ENCODE data around the gene KLHL6. TPM values are rescaled to one million over a fixed set of nuclear protein-coding genes. Genes with fewer than 3 reads are reported as not detected.

KLHL6 gene
- total RNA-seq, 1 donor from 2014 or later, result not detected

- TF ChIP-seq, protein P1, sequence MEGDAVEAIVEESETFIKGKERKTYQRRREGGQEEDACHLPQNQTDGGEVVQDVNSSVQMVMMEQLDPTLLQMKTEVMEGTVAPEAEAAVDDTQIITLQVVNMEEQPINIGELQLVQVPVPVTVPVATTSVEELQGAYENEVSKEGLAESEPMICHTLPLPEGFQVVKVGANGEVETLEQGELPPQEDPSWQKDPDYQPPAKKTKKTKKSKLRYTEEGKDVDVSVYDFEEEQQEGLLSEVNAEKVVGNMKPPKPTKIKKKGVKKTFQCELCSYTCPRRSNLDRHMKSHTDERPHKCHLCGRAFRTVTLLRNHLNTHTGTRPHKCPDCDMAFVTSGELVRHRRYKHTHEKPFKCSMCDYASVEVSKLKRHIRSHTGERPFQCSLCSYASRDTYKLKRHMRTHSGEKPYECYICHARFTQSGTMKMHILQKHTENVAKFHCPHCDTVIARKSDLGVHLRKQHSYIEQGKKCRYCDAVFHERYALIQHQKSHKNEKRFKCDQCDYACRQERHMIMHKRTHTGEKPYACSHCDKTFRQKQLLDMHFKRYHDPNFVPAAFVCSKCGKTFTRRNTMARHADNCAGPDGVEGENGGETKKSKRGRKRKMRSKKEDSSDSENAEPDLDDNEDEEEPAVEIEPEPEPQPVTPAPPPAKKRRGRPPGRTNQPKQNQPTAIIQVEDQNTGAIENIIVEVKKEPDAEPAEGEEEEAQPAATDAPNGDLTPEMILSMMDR (IDR thresholded peaks at IDR 0.05; ENCODE audit: insufficient read depth, low read length, poor library complexity, severe bottlenecking), result no peak
- DNase-seq (ENCODE audit: low read depth), result no peak
- Histone ChIP-seq H3K4me3 (ENCODE audit: low read depth, low read length) (no peak overlapping the region), H3K27me3 (ENCODE audit: control insufficient read depth, insufficient read depth, low read length) (peaks cover 2% of the 10 kb centered on the region), H3K36me3 (ENCODE audit: control insufficient read depth, insufficient read depth, low read length) (no peaks in the 10 kb centered on the region)
Measured at GRCh38 chr3:183508821-183509220, 46.7 kb downstream of the KLHL6 start.

GRCh38 chr3:183507551-183507950 is 48.0 kb downstream of the KLHL6 start:
- no peak for DNase-seq (ENCODE audit: low read depth)
- H3K36me3 ChIP-seq (ENCODE audit: control insufficient read depth, insufficient read depth, low read length), result no peaks in the 10 kb centered on the region
- H3K4me3 ChIP-seq (ENCODE audit: low read depth, low read length), result no peak overlapping the region
- TF ChIP-seq, protein P1 (IDR thresholded peaks at IDR 0.05; ENCODE audit: insufficient read depth, low read length, poor library complexity, severe bottlenecking), result no peak
- H3K27me3 ChIP-seq (ENCODE audit: control insufficient read depth, insufficient read depth, low read length), result peaks cover 2% of the 10 kb centered on the region

DNA sequence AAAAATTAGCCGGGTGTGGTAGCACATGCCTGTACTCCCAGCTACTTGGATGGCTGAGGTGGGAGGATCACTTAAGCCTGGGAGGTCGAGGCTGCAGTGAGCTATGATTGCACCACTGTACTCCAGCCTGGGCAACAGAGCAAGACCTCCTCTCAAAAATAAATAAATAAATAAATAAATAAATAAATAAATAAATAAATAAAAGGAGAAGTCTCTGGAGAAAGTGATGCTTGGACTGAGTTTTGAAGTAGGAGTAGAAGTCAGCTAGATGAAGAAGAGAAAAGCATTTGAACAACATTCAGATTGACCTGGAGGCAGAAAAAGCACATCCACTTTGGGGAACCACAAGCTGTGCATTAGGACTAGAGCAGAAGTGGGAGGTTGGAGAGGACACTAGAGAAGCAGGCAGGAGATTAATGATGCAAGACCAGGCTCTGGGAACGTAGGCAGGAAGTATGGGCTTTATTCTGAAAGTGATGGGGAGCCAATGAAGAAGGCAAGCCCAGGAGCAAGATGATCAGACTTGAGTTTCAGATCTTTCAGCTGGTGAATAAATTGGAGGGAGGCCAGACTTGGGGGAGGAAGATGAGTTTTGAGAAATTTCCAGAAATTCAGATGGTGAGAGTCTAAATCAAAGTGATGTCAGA is 48.7 kb downstream of the KLHL6 start:
- Histone ChIP-seq H3K36me3 (ENCODE audit: control insufficient read depth, insufficient read depth, low read length) (no peaks in the 10 kb centered on the region), H3K4me3 (ENCODE audit: low read depth, low read length) (no peak overlapping the region), H3K27me3 (ENCODE audit: control insufficient read depth, insufficient read depth, low read length) (peaks cover 2% of the 10 kb centered on the region)
- TF ChIP-seq, protein P1 (IDR thresholded peaks at IDR 0.05; ENCODE audit: insufficient read depth, low read length, poor library complexity, severe bottlenecking), result no peak
- no peak for DNase-seq (ENCODE audit: low read depth)

DNA sequence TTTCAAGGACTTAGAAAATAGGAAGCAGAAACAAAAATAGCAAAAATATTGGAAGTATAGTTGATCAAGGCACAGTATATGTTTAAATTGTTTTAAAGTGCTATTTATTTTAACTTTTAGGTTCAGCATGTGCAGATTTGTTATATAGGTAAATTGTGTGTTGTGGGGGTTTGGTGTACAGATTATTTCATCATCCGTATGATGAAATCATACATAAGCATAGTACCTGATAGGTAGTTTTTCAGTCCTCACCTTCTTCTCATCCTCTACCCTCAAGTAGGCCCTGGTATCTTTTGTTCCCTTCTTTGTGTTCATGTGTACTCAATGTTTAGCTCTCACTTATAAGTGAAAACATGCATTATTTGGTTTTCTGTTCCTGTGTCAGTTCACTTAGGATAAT is 50.9 kb downstream of the KLHL6 start:
- Histone ChIP-seq H3K27me3 (ENCODE audit: control insufficient read depth, insufficient read depth, low read length) (peaks cover 5% of the 10 kb centered on the region), H3K4me3 (ENCODE audit: low read depth, low read length) (no peak overlapping the region), H3K36me3 (ENCODE audit: control insufficient read depth, insufficient read depth, low read length) (no peaks in the 10 kb centered on the region)
- TF ChIP-seq, protein P1 (IDR thresholded peaks at IDR 0.05; ENCODE audit: insufficient read depth, low read length, poor library complexity, severe bottlenecking), result no peak
- no peak for DNase-seq (ENCODE audit: low read depth)

DNA sequence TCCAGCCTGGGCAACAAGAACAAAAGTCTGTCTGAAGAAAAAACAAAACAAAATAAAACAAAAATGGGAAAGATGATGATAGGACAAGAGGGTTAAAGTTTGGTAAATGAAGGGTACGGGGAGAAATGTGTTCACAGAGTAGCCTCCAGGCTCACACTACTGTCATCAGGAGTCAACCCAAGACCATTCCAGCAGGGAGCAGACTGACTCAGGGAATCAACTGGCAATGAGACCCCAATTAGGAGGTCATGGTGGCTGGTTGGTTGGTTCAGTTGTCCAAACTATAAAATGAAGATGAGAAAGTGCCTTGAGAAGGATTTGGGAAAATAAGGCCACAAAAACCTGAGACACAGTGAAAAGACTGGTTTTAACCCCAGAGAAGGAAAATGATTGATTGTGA is 51.8 kb downstream of the KLHL6 start:
- TF ChIP-seq, protein P1 (IDR thresholded peaks at IDR 0.05; ENCODE audit: insufficient read depth, low read length, poor library complexity, severe bottlenecking), result no peak
- H3K4me3 ChIP-seq (ENCODE audit: low read depth, low read length), result no peak overlapping the region
- no peaks in the 10 kb centered on the region for H3K36me3 ChIP-seq (ENCODE audit: control insufficient read depth, insufficient read depth, low read length)
- DNase-seq (ENCODE audit: low read depth), result no peak
- peaks cover 5% of the 10 kb centered on the region for H3K27me3 ChIP-seq (ENCODE audit: control insufficient read depth, insufficient read depth, low read length)

Measured in kidney epithelial cell (primary cell).